Measurements from ENCODE around the gene MAGI3.
"Not testable (repeated sequence)": the region's sequence is repeated elsewhere in the genome, so short reads cannot be mapped to it uniquely, and the experiment has no call there.

The MAGI3 gene

DNA sequence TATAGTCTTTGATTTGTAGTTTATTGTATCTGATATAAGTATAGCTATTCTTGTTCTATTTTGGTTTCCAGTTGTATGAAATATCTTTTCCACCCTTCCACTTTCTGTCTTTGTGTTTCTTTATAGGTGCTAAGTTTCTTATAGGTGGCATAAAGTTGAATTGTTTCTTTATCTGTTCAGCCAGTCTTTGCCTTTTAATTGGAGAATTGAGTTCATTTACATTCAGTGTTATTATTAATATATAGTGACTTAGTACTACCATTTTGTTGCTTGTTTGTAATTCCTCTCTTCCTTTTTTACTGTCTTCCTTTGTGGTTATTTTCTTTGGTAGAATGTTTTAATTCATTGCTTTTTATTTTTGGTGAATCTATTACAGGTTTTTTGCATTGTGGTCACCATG lies 77.7 kb downstream of the MAGI3 start:
- Histone ChIP-seq H3K27ac (ENCODE audit: low read depth in 2 of 2, low read length in 2 of 2) (no peak overlapping the region), H3K9me3 (ENCODE audit: control insufficient read depth in 2 of 2, low read length in 2 of 2) (peaks cover 0 to 3% of the 10 kb centered on the region in 2 donors), H3K4me3 (ENCODE audit: low read length in 2 of 2) (no peak overlapping the region), H3K9ac (ENCODE audit: low read depth in 1 of 2, low read length in 2 of 2) (no peak overlapping the region), H3K36me3 (ENCODE audit: control insufficient read depth in 2 of 2, insufficient read depth in 2 of 2, low read length in 2 of 2) (no peaks in the 10 kb centered on the region), H3K27me3 (ENCODE audit: control insufficient read depth in 2 of 2, insufficient read depth in 2 of 2, low read length in 2 of 2) (no peaks in the 10 kb centered on the region), H3K4me1 (ENCODE audit: control insufficient read depth in 2 of 2, insufficient read depth in 2 of 2, low read length in 2 of 2) (no peaks in the 10 kb centered on the region)

DNA sequence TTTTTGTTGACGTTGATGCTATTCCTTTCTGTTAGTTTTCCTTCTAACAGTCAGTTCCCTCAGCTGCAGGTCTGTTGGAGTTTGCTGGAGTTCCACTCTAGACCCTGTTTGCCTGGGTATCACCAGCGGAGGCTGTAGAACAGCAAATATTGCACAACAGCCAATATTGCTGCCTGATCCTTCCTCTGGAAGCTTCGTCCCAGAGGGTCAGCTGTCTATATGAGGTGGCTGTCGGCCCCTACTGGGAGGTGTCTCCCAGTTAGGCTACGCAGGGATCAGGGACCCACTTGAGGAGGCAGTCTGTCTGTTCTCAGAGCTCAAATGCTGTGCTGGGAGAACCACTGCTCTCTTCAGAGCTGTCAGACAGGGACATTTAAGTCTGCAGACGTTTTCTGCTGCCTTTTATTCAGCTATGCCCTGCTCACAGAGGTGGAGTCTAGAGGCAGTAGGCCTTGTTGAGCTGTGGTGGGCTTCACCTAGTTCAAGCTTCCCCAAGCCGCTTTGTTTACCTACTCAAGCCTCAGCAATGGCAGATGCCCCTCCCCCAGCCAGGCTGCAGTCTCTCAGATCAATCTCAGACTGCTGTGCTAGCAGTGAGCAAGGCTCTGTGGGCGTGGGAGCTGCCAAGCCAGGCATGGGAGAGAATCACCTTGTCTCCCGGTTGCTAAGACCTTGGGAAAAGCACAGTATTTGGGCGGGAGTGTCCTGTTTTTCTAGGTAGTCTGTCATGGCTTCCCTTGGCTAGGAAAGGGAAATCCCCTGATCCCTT lies 88.3 kb downstream of the MAGI3 start:
- H3K27ac ChIP-seq (ENCODE audit: low read depth in 2 of 2, low read length in 2 of 2); H3K27me3 ChIP-seq (ENCODE audit: control insufficient read depth in 2 of 2, insufficient read depth in 2 of 2, low read length in 2 of 2): not testable (repeated sequence)
- H3K9me3 ChIP-seq (ENCODE audit: control insufficient read depth in 2 of 2, low read length in 2 of 2), result peaks cover 0 to 12% of the 10 kb centered on the region in 2 donors

GRCh38 chr1:113479713-113480676 lies 89.7 kb downstream of the MAGI3 start:
- H3K4me1 ChIP-seq (ENCODE audit: control insufficient read depth in 2 of 2, insufficient read depth in 2 of 2, low read length in 2 of 2), result no peaks in the 10 kb centered on the region
- H3K9me3 ChIP-seq (ENCODE audit: control insufficient read depth in 2 of 2, low read length in 2 of 2), result peaks cover 0 to 12% of the 10 kb centered on the region in 2 donors
- no peak overlapping the region for H3K27ac ChIP-seq (ENCODE audit: low read depth in 2 of 2, low read length in 2 of 2)
- H3K9ac ChIP-seq (ENCODE audit: low read depth in 1 of 2, low read length in 2 of 2), result no peak overlapping the region
- H3K27me3 ChIP-seq (ENCODE audit: control insufficient read depth in 2 of 2, insufficient read depth in 2 of 2, low read length in 2 of 2), result no peaks in the 10 kb centered on the region
- no peak overlapping the region for H3K4me3 ChIP-seq (ENCODE audit: low read length in 2 of 2)
- H3K36me3 ChIP-seq (ENCODE audit: control insufficient read depth in 2 of 2, insufficient read depth in 2 of 2, low read length in 2 of 2), result no peaks in the 10 kb centered on the region

More for the DNA sequence above, 88.3 kb downstream of the MAGI3 start:
- not testable (repeated sequence) for H3K36me3 ChIP-seq (ENCODE audit: control insufficient read depth in 2 of 2, insufficient read depth in 2 of 2, low read length in 2 of 2); H3K9ac ChIP-seq (ENCODE audit: low read depth in 1 of 2, low read length in 2 of 2); H3K4me3 ChIP-seq (ENCODE audit: low read length in 2 of 2); H3K4me1 ChIP-seq (ENCODE audit: control insufficient read depth in 2 of 2, insufficient read depth in 2 of 2, low read length in 2 of 2)

GRCh38 chr1:113485131-113485530 lies 94.8 kb downstream of the MAGI3 start:
- not testable (repeated sequence) for H3K27ac ChIP-seq (ENCODE audit: low read depth in 2 of 2, low read length in 2 of 2); H3K9me3 ChIP-seq (ENCODE audit: control insufficient read depth in 2 of 2, low read length in 2 of 2); H3K27me3 ChIP-seq (ENCODE audit: control insufficient read depth in 2 of 2, insufficient read depth in 2 of 2, low read length in 2 of 2); H3K4me1 ChIP-seq (ENCODE audit: control insufficient read depth in 2 of 2, insufficient read depth in 2 of 2, low read length in 2 of 2); H3K36me3 ChIP-seq (ENCODE audit: control insufficient read depth in 2 of 2, insufficient read depth in 2 of 2, low read length in 2 of 2); H3K4me3 ChIP-seq (ENCODE audit: low read length in 2 of 2); H3K9ac ChIP-seq (ENCODE audit: low read depth in 1 of 2, low read length in 2 of 2)

DNA sequence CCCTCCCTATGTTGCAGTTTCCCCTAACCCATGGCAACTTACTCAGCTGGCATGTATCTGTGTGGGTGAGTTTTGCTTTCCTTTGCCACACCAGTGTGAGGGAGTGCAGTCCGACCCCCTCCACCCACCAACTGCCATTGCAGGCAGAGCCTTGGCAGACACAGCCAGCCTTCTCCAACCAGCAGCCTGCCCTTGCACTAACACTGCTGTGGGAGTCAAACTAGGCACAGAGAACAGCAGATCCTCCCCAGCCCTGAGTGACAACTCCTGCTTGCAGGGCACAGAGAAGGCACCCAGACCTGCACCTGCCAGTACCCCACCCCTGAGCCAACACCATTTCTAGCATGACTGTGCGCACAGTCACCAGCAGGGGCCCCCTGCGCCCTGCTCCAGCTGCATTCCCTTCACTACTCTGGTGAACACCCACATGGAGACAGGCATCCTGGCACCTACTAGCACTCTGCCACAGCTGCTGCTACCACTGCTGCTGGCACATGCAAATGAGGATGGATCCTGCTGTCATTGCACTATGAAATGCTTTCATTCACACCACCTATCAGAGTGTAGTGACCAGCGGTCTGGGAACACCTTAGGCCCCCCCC lies 98.4 kb downstream of the MAGI3 start:
- Histone ChIP-seq H3K9ac (ENCODE audit: low read depth in 1 of 2, low read length in 2 of 2) (no peak overlapping the region), H3K4me3 (ENCODE audit: low read length in 2 of 2) (no peak overlapping the region), H3K4me1 (ENCODE audit: control insufficient read depth in 2 of 2, insufficient read depth in 2 of 2, low read length in 2 of 2) (no peaks in the 10 kb centered on the region), H3K36me3 (ENCODE audit: control insufficient read depth in 2 of 2, insufficient read depth in 2 of 2, low read length in 2 of 2) (no peaks in the 10 kb centered on the region), H3K27ac (ENCODE audit: low read depth in 2 of 2, low read length in 2 of 2) (no peak overlapping the region), H3K9me3 (ENCODE audit: control insufficient read depth in 2 of 2, low read length in 2 of 2) (peaks cover 0 to 9% of the 10 kb centered on the region in 2 donors), H3K27me3 (ENCODE audit: control insufficient read depth in 2 of 2, insufficient read depth in 2 of 2, low read length in 2 of 2) (no peaks in the 10 kb centered on the region)

GRCh38 chr1:113490384-113490783 lies 100.1 kb downstream of the MAGI3 start:
- Histone ChIP-seq H3K36me3 (ENCODE audit: control insufficient read depth in 2 of 2, insufficient read depth in 2 of 2, low read length in 2 of 2) (no peaks in the 10 kb centered on the region), H3K9me3 (ENCODE audit: control insufficient read depth in 2 of 2, low read length in 2 of 2) (peaks cover 0 to 9% of the 10 kb centered on the region in 2 donors), H3K4me3 (ENCODE audit: low read length in 2 of 2) (no peak overlapping the region), H3K27ac (ENCODE audit: low read depth in 2 of 2, low read length in 2 of 2) (no peak overlapping the region), H3K9ac (ENCODE audit: low read depth in 1 of 2, low read length in 2 of 2) (no peak overlapping the region), H3K4me1 (ENCODE audit: control insufficient read depth in 2 of 2, insufficient read depth in 2 of 2, low read length in 2 of 2) (no peaks in the 10 kb centered on the region), H3K27me3 (ENCODE audit: control insufficient read depth in 2 of 2, insufficient read depth in 2 of 2, low read length in 2 of 2) (no peaks in the 10 kb centered on the region)

- Histone ChIP-seq H3K9me3 (ENCODE audit: control insufficient read depth in 2 of 2, low read length in 2 of 2) (peaks cover 0 to 10% of the 10 kb centered on the region in 2 donors), H3K27ac (ENCODE audit: low read depth in 2 of 2, low read length in 2 of 2) (no peak overlapping the region), H3K36me3 (ENCODE audit: control insufficient read depth in 2 of 2, insufficient read depth in 2 of 2, low read length in 2 of 2) (no peaks in the 10 kb centered on the region), H3K4me3 (ENCODE audit: low read length in 2 of 2) (no peak overlapping the region), H3K4me1 (ENCODE audit: control insufficient read depth in 2 of 2, insufficient read depth in 2 of 2, low read length in 2 of 2) (no peaks in the 10 kb centered on the region), H3K9ac (ENCODE audit: low read depth in 1 of 2, low read length in 2 of 2) (no peak overlapping the region), H3K27me3 (ENCODE audit: control insufficient read depth in 2 of 2, insufficient read depth in 2 of 2, low read length in 2 of 2) (no peaks in the 10 kb centered on the region)
Observed at GRCh38 chr1:113493533-113493932, 103.2 kb downstream of the MAGI3 start.

DNA sequence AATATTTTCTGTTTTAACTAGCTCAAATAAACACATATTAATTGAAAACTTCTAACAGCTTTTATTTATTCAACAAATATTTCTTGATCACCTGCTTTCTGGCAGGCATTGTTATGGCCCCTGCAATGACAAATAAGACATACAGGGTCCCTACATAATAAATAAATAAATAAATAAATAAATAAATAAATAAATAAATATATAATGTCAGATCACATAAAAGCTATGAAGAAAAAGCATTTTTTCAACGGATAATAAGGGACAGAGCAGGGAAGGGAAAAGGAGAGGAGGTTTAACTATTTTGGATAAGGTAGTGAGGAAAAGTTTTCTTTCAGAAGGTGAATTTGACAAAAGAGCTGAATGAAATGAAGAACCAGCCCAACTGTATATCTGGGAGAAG lies 115.0 kb downstream of the MAGI3 start:
- H3K4me1 ChIP-seq (ENCODE audit: control insufficient read depth in 2 of 2, insufficient read depth in 2 of 2, low read length in 2 of 2), result peaks cover 0 to 7% of the 10 kb centered on the region in 2 donors
- no peak overlapping the region for H3K4me3 ChIP-seq (ENCODE audit: low read length in 2 of 2)
- H3K9me3 ChIP-seq (ENCODE audit: control insufficient read depth in 2 of 2, low read length in 2 of 2), result no peaks in the 10 kb centered on the region
- H3K27me3 ChIP-seq (ENCODE audit: control insufficient read depth in 2 of 2, insufficient read depth in 2 of 2, low read length in 2 of 2), result no peaks in the 10 kb centered on the region
- H3K9ac ChIP-seq (ENCODE audit: low read depth in 1 of 2, low read length in 2 of 2), result no peak overlapping the region
- H3K27ac ChIP-seq (ENCODE audit: low read depth in 2 of 2, low read length in 2 of 2), result no peak overlapping the region
- no peaks in the 10 kb centered on the region for H3K36me3 ChIP-seq (ENCODE audit: control insufficient read depth in 2 of 2, insufficient read depth in 2 of 2, low read length in 2 of 2)

DNA sequence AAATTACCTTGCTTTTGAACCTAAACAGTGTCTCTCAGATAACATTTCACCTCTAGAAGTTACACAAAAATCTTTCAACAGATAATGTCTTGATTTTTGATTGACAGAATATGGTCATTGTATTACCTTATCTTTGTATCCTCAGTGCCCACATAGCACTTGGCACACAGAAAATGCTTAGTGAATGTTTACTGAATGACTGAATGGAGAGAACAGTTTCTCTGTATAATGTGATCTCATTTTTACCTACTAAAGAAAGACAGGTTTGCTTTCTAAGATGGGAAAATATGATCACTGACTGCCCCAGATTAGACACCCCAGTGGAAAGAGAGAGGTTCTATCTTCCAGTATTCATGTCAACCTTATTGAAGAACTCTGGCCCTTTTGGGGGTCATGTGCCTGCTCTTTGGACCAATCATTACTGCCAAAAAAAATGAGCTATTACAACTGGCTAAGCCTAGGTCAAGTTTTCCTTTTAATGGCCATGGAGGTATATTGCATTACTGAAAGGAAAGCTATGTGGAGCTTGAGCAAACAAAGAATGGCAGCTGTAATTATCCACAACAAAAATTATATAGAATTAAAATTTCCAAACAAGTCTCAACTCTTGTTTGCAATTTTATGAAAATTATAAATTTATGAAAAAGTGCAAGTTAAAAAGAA lies 117.4 kb downstream of the MAGI3 start:
- Histone ChIP-seq H3K4me1 (ENCODE audit: control insufficient read depth in 2 of 2, insufficient read depth in 2 of 2, low read length in 2 of 2) (peaks cover 0 to 7% of the 10 kb centered on the region in 2 donors), H3K27ac (ENCODE audit: low read depth in 2 of 2, low read length in 2 of 2) (no peak overlapping the region), H3K36me3 (ENCODE audit: control insufficient read depth in 2 of 2, insufficient read depth in 2 of 2, low read length in 2 of 2) (no peaks in the 10 kb centered on the region), H3K9me3 (ENCODE audit: control insufficient read depth in 2 of 2, low read length in 2 of 2) (peaks cover 4 to 10% of the 10 kb centered on the region in 2 donors), H3K9ac (ENCODE audit: low read depth in 1 of 2, low read length in 2 of 2) (no peak overlapping the region), H3K27me3 (ENCODE audit: control insufficient read depth in 2 of 2, insufficient read depth in 2 of 2, low read length in 2 of 2) (no peaks in the 10 kb centered on the region), H3K4me3 (ENCODE audit: low read length in 2 of 2) (no peak overlapping the region)

Measured in mucosa of rectum (tissue), 2 donors.